ENCODE measurements around the gene DLG5.

DNA sequence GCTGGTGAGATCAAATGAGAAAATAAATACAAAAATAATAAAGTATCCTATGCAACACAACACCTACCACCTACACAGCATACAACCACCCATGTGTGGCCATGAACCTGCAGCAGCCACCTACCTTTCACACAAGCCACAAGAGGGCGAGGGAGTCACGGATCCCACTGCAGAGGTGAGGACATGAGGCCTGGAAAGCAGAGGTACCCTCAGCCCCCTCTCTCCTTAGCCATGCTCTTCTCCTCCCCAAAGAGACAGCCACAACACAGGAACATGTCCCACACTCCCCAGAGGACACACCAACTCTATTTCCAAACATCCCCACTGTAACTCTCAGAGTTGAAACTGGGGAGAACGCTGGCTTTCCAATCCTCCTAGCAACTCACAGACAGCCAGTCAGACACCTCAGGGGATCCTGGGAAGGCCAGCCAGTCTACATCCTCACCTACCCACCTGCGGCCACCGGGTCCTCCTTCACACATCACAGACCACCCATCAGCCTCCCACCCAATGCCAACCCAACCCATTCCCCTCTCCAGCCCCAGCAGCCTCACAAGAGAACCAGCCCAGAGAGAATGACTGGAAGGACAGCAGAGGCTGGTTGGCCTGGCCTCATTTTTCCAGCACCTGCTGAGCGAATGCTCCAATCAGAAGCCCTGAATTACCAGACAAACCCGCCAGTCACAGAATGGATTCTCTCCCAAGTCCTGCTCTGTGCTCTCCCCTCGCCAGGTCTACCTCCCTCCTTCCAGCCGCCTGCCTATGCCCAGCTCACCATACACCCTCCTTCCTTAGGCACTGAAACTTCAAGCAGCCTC, 18.4 kb downstream of the DLG5 start:
- TF ChIP-seq CTCF (conservative IDR thresholded peaks at IDR 0.05): no peak
- TF ChIP-seq ZFX (IDR thresholded peaks at IDR 0.05): no peak
